ENCODE results near the gene TPCN2.

DNA sequence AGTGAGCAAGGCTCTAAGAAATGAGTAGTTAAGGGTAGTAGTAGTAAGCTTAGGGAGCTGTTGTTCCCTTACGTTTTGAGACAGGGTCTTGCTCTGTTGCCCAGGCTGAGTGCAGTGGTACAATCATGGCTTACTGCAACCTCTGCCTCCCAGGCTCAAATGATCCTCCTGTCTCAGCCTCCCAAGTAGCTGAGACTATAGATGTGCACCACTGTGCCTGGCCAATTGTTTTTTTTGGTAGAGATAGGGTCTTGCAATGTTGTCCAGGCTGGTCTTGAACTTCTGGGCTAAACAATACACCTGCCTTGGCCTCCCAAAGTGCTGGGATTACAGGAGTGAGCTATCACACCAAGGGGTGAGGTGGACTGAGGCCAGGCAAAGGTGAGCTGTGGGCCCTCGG lies 117.0 kb downstream of the TPCN2 start:
- TF ChIP-seq ZFP3 (CRISPR knock-in tag; IDR thresholded peaks at IDR 0.05) = no peak
- TF ChIP-seq ZNF565 (CRISPR knock-in tag; conservative IDR thresholded peaks at IDR 0.05; ENCODE audit: low read depth) = no peak
- no peak for TF ChIP-seq GLIS3 (CRISPR knock-in tag; IDR thresholded peaks at IDR 0.05)
- no peak for TF ChIP-seq ESRRG (CRISPR knock-in tag; IDR thresholded peaks at IDR 0.05)
- TF ChIP-seq SNAI2 (CRISPR knock-in tag; IDR thresholded peaks at IDR 0.05) = no peak
- no peak for TF ChIP-seq ZFP30 (CRISPR knock-in tag; IDR thresholded peaks at IDR 0.05)
- no peak for TF ChIP-seq ZNF8 (CRISPR knock-in tag; IDR thresholded peaks at IDR 0.05)
- TF ChIP-seq PATZ1 (CRISPR knock-in tag; IDR thresholded peaks at IDR 0.05; ENCODE audit: borderline replicate concordance) = no peak
- TF ChIP-seq ARNTL (CRISPR knock-in tag; IDR thresholded peaks at IDR 0.05; ENCODE audit: borderline replicate concordance, low read depth) = no peak
